Uterus (tissue), 4 donors: ENCODE data around the gene EP400. TPM values are rescaled to one million over a fixed set of nuclear protein-coding genes. Genes with fewer than 3 reads are reported as not detected.
A peak's percentile ranks its signal among the peaks of the same experiment; 100 is the strongest.
"Not testable (repeated sequence)": the region's sequence is repeated elsewhere in the genome, so short reads cannot be mapped to it uniquely, and the experiment has no call there.

ENCODE experiments used
- DNase-seq, 2 donors: peaks; one replicate each; pipeline ENCODE4 v3.0.0-alpha.2; 2019 to 2020
- H3K27ac ChIP-seq, 2 donors: fragments of 200-600 bp; sonication (generic); 1 replicate in 1 of 2; 2 replicates in 1 of 2; pipeline ENCODE4 v1.5.1; 2016 to 2018
- H3K27me3 ChIP-seq, 2 donors: fragments of 200-600 bp; sonication (generic); one replicate each; pipeline ENCODE4 v1.5.1; 2018 to 2019; ENCODE audit warnings: control low read depth in 1 of 2
- H3K36me3 ChIP-seq, 2 donors: fragments of 200-600 bp; sonication (generic); one replicate each; pipeline ENCODE4 v1.5.1; 2019; ENCODE audit warnings: control low read depth in 1 of 2
- H3K4me1 ChIP-seq, 2 donors: fragments of 200-600 bp; sonication (generic); one replicate each; pipeline ENCODE4 v1.5.1; 2018 to 2019; ENCODE audit warnings: control low read depth in 1 of 2
- H3K4me3 ChIP-seq, 2 donors: fragments of 200-600 bp; sonication (generic); 1 replicate in 1 of 2; 2 replicates in 1 of 2; pipeline ENCODE4 v1.5.1; 2018 to 2019; ENCODE audit warnings: mild to moderate bottlenecking in 1 of 2
- H3K9me3 ChIP-seq, 2 donors: fragments of 200-600 bp; sonication (generic); one replicate each; pipeline ENCODE4 v1.5.1; 2019; ENCODE audit warnings: control low read depth in 1 of 2
- POLR2A ChIP-seq, 2 donors: fragments of 450-650 bp; IDR thresholded peaks; one replicate each; pipeline ENCODE4 v1.6.1; 2016; ENCODE audit warnings: antibody characterized with exemption in 2 of 2, mild to moderate bottlenecking in 1 of 2, moderate library complexity in 1 of 2
- intact Hi-C: fragments of 100-400 bp; cut with DNase I; formaldehyde crosslinking; loops from one replicate; pipeline ENCODE4 v1.15.1; 2023; ENCODE audit warnings: low total_unique reads
- total RNA-seq, 4 donors: library from RNA; depleted of rRNA in 3 of 4; stranded (reverse); fragments of >200 nt in 3 of 4; gene quantifications; one replicate each; pipeline versions ENCODE4 v1.1.0 to v1.2.4, GENCODE V29; 2014 to 2023
- TF ChIP-seq, protein P1 (sequence below), 4 experiments: fragments of 200-600 bp in 2 of 4; fragments of 450-650 bp in 2 of 4; sonication (generic) in 2 of 4; IDR thresholded peaks; one replicate each; pipeline ENCODE4 v1.5.1; 2016 to 2019; ENCODE audit warnings: antibody characterized with exemption in 4 of 4, mild to moderate bottlenecking in 2 of 4, moderate library complexity in 1 of 4
- donor health status: DM: yes; HTN: yes; CAD: no.

The EP400 gene
- total RNA-seq, 4 donors from 2014 or later: 11.8 to 70.6 (median 28.2) TPM

DNA sequence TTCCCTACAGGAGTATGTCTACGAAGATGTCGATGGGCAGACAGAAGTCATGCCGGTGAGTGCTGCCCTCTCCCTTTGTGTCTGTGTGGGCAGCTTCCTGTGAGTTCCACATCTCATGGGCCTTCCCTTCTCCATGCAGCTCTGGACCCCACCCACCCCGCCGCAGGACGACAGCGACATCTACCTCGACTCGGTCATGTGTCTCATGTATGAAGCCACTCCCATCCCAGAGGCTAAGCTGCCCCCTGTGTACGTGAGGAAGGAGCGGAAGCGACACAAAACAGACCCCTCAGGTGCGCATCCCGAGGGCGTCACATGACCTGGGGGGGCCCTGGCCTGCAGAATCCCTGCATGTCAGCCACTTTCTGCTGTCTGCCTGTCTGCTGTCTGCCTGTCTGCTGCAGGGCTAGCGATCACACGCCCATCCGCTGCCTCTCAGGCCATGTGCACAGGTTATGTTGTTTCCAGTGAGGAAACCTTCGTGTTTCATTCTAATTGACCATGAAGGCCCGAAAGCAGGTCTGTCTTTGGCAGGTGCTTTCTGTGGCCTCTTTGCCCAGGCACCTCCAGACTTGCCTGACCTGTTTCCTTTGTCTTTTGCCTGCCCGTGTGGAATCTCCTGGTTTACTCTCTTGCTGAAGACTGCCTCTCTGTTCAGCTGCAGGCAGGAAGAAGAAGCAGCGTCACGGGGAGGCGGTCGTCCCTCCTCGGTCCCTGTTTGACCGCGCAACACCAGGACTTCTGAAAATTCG lies 95.1 kb downstream of the EP400 start:
- Histone ChIP-seq H3K9me3 (no peaks in the 10 kb centered on the region), H3K36me3 (no peaks in the 10 kb centered on the region), H3K27me3 (no peaks in the 10 kb centered on the region), H3K4me1 (no peaks in the 10 kb centered on the region), H3K27ac (no peak overlapping the region), H3K4me3 (no peak overlapping the region)
- TF ChIP-seq POLR2A (IDR thresholded peaks at IDR 0.05): no peak
- intact Hi-C loops: no loop called here
- DNase-seq: no peak

DNA sequence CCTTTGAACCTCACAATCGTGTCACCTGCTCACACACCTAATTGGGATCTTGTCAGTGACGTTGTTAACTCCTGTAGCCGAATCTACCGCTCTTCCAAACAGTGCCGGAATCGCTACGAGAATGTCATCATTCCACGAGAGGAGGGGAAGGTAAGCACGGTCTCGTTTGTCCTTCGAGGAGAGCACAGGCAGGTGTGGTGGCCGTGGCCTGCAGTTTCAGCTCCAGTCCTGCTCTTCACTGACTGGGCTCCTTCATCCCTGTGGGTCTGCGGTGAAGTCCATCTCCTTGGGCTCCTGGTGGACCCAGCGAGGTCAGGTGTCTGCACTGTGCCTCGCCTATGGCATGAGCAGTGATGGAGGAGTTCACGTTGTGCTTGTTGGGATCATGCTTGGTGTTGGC lies 96.0 kb downstream of the EP400 start:
- no peaks in the 10 kb centered on the region for H3K4me1 ChIP-seq
- peak overlapping the region in 1 of 2 donors; percentile 7 for H3K27ac ChIP-seq
- intact Hi-C loops: no loop called here
- no peaks in the 10 kb centered on the region for H3K27me3 ChIP-seq
- no peaks in the 10 kb centered on the region for H3K9me3 ChIP-seq
- no peak overlapping the region for H3K4me3 ChIP-seq
- H3K36me3 ChIP-seq: no peaks in the 10 kb centered on the region
- TF ChIP-seq, protein P1, sequence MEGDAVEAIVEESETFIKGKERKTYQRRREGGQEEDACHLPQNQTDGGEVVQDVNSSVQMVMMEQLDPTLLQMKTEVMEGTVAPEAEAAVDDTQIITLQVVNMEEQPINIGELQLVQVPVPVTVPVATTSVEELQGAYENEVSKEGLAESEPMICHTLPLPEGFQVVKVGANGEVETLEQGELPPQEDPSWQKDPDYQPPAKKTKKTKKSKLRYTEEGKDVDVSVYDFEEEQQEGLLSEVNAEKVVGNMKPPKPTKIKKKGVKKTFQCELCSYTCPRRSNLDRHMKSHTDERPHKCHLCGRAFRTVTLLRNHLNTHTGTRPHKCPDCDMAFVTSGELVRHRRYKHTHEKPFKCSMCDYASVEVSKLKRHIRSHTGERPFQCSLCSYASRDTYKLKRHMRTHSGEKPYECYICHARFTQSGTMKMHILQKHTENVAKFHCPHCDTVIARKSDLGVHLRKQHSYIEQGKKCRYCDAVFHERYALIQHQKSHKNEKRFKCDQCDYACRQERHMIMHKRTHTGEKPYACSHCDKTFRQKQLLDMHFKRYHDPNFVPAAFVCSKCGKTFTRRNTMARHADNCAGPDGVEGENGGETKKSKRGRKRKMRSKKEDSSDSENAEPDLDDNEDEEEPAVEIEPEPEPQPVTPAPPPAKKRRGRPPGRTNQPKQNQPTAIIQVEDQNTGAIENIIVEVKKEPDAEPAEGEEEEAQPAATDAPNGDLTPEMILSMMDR (IDR thresholded peaks at IDR 0.05): no peak
- TF ChIP-seq POLR2A (IDR thresholded peaks at IDR 0.05): no peak
- DNase-seq: no peak

DNA sequence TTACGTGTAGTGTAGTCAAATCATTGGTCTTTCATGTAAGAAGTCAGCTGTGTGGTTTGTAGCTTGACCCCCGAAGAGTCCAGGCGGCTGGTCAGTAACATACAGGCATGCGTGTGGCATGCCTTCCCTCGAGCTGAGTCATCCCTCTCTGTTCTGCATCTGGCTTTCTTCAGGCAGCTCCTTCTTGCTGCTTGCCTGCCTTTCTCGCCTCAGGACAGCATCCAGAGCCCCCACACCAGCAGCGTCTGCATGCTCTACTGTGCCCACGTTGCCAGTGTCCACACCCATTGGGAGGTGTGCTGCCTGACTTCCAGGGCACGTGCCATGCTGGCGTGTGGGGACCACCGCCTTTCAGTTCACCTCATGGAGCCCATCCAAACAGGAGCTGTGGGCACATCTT lies 96.8 kb downstream of the EP400 start:
- H3K36me3 ChIP-seq: no peaks in the 10 kb centered on the region
- intact Hi-C loops: no loop called here

DNA sequence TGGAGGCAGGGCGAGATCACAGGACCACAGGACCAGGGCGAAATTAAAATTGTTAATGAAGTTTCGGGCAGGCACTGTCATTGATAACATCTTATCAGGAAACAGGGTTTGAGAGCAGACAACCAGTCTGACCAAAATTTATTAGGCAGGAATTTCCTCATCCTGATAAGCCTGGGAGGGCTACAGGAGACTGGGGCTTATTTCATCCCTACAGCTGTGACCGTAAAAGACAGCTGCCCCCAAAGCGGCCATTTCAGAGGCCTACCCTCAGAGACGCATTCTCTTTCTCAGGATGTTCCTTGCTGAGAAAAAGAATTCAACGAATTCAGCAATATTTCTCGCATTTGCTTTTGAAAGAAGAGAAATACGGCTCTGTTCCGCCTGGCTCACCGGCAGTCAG lies 97.9 kb downstream of the EP400 start:
- intact Hi-C loops, H3K27ac ChIP-seq, H3K27me3 ChIP-seq, H3K36me3 ChIP-seq, H3K4me3 ChIP-seq, DNase-seq, H3K9me3 ChIP-seq, H3K4me1 ChIP-seq: not testable (repeated sequence)

More for the DNA sequence above, 96.8 kb downstream of the EP400 start:
- H3K4me3 ChIP-seq: no peak overlapping the region
- no peaks in the 10 kb centered on the region for H3K4me1 ChIP-seq
- H3K27ac ChIP-seq: peak overlapping the region in 1 of 2 donors; percentile 7
- no peaks in the 10 kb centered on the region for H3K9me3 ChIP-seq
- DNase-seq: peak in 1 of 2 donors; percentile 33
- no peaks in the 10 kb centered on the region for H3K27me3 ChIP-seq
- TF ChIP-seq, protein P1 (IDR thresholded peaks at IDR 0.05): no peak

DNA sequence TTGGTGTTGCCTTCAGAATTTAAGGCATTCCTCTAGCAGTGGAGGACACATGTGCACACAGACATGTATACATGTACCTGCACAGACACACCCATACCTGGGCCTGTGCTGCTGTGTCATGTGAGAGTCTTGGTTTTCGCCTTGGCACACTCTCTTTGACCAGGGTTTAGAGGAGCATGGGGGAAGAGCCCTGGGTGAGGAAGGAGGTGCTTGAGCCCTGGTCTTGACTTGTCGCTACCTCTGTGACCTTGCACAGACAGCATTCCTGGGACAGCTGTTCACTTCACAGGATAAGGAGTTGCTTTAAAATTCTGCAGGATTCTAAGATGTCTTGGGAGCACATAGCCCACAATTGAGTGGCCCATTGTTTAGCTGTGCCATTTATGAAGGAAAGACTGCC lies 99.7 kb downstream of the EP400 start:
- no peaks in the 10 kb centered on the region for H3K36me3 ChIP-seq
- no peaks in the 10 kb centered on the region for H3K4me1 ChIP-seq
- no peaks in the 10 kb centered on the region for H3K27me3 ChIP-seq
- no peak overlapping the region for H3K4me3 ChIP-seq
- intact Hi-C loops: no loop called here
- no peak for DNase-seq
- no peaks in the 10 kb centered on the region for H3K9me3 ChIP-seq
- no peak overlapping the region for H3K27ac ChIP-seq
- TF ChIP-seq, protein P1 (IDR thresholded peaks at IDR 0.05): no peak
- no peak for TF ChIP-seq POLR2A (IDR thresholded peaks at IDR 0.05)

DNA sequence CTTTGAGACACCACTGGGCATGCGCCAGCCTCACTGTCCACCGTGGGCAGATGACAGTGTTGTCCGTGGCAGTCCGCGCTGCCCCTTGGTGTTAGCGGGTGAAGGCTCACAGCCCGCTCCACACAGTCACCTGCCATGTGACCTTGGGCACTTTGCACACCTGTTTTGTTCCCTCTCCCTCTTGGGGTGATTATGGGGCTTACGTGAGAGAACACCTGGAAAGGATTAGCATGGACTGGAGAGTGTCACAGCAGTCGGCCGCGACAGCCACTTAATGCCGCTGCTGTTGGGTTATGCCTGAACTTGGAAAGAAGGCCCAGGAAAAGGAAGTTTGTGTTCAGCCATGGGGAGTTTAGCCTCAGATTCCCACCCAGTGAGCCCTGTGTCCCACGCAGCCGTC lies 100.1 kb downstream of the EP400 start:
- H3K4me1 ChIP-seq: no peaks in the 10 kb centered on the region
- TF ChIP-seq, protein P1 (IDR thresholded peaks at IDR 0.05): no peak
- TF ChIP-seq POLR2A (IDR thresholded peaks at IDR 0.05): no peak
- H3K9me3 ChIP-seq: no peaks in the 10 kb centered on the region
- no peaks in the 10 kb centered on the region for H3K36me3 ChIP-seq
- no peak for DNase-seq
- no peak overlapping the region for H3K4me3 ChIP-seq
- H3K27me3 ChIP-seq: no peaks in the 10 kb centered on the region
- no peak overlapping the region for H3K27ac ChIP-seq
- intact Hi-C loops: no loop called here

DNA sequence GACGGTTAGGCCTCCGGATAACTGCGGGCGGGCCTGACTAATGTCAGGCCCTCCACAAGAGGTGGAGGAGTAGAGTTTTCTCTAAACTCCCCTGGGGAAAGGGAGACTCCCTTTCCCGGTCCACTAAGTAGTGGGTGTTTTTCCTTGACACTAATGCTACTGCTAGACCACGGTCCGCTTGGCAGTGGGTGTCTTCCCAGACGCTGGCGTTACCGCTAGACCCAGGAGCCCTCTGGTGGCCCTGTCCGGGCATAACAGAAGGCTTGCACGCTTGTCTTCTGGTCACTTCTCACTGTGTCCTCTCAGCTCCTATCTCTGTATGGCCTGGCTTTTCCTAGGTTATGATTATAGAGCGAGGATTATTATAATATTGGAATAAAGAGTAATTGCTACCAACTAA lies 102.0 kb downstream of the EP400 start:
- DNase-seq, H3K27me3 ChIP-seq, H3K4me3 ChIP-seq, H3K4me1 ChIP-seq, intact Hi-C loops, H3K27ac ChIP-seq, H3K36me3 ChIP-seq, H3K9me3 ChIP-seq: not testable (repeated sequence)
